NCI-H2029 treated with DMSO at 0.1 percent for 48 hours (cell line): ENCODE data around the gene ATM.
A peak's percentile ranks its signal among the peaks of the same experiment; 100 is the strongest.

Experiments used
- DNase-seq: peaks from one replicate; lab custom pipeline; 2025; lab: John Stamatoyannopoulos, UW

ATM gene

DNA sequence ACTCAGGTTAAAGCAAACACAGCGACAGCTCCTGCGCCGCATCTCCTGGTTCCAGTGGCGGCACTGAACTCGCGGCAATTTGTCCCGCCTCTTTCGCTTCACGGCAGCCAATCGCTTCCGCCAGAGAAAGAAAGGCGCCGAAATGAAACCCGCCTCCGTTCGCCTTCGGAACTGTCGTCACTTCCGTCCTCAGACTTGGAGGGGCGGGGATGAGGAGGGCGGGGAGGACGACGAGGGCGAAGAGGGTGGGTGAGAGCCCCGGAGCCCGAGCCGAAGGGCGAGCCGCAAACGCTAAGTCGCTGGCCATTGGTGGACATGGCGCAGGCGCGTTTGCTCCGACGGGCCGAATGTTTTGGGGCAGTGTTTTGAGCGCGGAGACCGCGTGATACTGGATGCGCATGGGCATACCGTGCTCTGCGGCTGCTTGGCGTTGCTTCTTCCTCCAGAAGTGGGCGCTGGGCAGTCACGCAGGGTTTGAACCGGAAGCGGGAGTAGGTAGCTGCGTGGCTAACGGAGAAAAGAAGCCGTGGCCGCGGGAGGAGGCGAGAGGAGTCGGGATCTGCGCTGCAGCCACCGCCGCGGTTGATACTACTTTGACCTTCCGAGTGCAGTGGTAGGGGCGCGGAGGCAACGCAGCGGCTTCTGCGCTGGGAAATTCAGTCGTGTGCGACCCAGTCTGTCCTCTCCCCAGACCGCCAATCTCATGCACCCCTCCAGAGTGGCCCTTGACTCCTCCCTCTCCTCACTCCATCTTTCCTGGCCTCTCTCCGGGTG lies at the start of gene ATM, which contains the start of gene NPAT:
ATM (plus strand) TSS at position 494 of the 774 bp plus-strand sequence. CDS start 4,558 bp downstream, outside the sequence.
NPAT (minus strand) TSS at position 65 of the 774 bp plus-strand sequence. CDS start 102 bp downstream, outside the sequence.
- peak; percentile 97 for DNase-seq

- DNase-seq: no peak
Measured at GRCh38 chr11:108177570-108177969, 45.3 kb upstream of the ATM start.

DNA sequence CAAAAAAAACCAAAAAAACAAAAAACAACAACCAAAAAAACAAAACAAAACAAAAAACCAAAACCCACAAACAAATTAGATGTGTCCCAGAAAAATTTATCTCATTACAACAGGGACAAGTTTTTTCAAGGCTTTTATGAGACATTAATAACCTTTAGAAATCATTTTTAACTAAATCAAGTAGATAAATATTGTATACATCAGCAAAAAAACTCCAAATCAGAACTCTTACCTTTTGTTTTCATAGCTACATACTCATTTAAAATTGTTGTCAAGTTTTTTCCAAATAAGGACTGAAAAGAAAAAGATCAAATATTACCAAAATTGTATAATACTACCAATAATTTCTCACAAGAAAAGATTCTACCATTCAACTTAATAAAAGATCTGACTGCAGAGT lies 29.1 kb upstream of the ATM start:
- no peak for DNase-seq

DNA sequence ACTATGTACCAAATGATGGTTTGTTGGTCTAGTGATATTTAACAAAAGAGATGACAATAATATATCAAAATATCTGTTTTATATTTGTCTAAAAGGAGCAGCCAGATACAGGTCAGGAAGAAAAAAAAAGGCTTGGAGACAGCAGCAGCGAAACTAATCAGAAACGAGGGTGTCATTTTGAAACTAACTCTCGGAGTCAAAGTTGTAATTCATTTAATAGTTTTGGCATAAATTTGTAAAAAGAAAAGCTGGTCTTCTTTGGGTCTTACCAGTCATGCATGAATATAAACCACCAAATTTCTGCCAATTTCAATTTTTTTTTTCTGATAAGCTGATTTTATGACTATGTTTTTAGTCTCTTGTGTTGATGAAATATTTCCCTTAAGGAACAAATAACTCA lies 26.0 kb upstream of the ATM start:
- DNase-seq: no peak

DNA sequence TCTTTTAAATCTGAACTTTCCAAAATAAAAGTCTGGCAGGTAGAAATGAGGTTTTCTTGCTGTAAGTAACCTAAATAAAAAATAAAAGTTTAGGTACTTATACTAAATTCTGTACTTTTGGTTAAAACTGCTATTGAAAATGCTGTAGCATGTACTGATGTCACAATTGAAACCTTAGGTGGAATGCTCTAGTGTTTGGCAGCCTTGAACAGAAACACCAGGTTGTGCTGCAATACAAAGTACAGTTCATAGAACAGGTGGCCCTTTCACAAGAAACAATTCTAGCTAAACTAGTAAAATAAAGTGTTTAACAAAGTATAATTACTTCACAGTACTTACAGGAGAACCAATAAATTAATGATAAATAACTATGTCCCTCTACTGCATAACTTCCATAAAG lies 25.5 kb upstream of the ATM start:
- DNase-seq: no peak

DNA sequence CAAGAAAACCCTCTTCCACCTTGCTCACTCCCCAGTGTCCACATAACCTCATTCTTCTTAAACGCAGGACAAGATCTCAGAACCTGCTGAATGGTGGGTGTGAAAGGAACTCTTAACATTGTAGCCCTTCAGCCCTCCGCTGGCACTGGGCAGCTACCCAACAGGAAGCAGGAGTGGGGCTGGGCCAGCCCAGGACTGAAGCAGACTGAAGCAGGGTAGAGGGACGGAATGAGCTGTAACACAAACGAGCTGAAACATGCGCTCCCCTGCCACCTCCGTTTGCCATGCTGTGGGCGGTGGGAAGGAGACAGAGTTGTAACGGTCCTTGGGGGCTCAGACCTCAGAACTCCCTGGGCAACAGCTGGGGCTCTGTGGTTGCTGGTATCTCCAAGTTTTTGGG lies 24.0 kb upstream of the ATM start:
- no peak for DNase-seq

GRCh38 chr11:108199446-108200321 lies 23.2 kb upstream of the ATM start:
- no peak for DNase-seq

DNA sequence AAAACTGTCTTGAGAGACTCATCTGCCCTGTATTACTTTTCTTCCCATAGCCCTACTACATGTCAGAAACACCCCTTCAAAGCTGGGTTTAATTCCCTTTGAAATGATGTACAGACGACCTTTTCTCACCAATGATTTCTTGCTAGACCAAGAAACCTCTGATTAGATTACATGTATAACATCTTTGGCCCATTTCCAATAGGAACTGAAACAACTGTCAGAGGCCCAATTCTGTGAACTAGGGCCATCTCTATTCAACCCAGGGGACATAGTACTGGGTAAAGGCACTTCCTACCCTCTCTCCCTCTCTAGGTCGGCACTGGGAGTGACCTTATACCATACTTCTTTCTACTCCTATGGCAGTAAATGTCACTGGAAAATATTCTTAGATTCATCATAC lies 19.8 kb upstream of the ATM start:
- DNase-seq: no peak

- DNase-seq: no peak
Measured at GRCh38 chr11:108204376-108204775, 18.5 kb upstream of the ATM start.

DNA sequence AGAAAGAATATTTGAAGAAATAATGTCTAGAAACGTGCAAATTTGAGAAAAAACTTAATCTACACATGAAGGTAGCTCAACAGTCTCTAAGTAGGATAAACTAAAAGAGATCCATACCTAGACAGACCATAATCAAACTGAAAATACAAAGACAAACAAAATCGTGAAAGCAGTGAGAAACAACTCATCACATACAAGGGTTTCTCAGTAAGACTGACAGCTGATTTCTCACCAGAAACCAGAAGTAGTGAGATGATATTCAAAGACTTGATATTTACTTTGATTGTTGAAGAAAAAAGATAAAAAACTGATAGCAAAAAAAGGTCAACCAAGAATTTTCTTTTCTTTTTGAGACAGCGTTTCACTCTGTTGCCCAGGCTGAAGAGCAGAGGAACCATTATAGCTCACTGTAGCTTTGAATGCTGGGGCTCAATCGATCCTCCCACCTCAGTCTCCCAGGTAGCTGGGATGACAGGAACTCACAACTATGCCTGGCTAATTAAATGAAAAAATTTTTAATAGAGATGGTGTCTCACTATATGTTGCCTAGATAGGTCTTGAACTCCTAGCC lies 17.9 kb upstream of the ATM start:
- no peak for DNase-seq

DNA sequence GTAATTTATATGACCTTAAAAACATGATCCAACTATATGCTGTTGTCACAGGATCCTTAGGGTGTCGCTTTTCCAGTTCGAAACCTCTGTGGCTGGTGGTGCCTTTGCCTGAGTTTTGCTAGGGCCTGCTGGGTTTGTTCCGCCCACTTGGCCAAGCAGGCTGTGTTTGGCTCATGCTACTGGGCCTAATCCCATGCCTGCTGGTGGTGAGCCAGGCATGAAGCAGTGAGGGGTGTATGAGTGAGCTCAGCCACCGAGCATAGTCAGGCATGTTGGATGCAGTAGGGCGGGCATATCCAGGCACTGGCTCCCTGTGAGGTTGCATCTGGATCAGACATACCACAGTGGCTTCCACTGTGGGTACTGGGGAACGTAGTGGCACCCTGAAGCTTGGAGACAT lies 16.7 kb upstream of the ATM start:
- no peak for DNase-seq

DNA sequence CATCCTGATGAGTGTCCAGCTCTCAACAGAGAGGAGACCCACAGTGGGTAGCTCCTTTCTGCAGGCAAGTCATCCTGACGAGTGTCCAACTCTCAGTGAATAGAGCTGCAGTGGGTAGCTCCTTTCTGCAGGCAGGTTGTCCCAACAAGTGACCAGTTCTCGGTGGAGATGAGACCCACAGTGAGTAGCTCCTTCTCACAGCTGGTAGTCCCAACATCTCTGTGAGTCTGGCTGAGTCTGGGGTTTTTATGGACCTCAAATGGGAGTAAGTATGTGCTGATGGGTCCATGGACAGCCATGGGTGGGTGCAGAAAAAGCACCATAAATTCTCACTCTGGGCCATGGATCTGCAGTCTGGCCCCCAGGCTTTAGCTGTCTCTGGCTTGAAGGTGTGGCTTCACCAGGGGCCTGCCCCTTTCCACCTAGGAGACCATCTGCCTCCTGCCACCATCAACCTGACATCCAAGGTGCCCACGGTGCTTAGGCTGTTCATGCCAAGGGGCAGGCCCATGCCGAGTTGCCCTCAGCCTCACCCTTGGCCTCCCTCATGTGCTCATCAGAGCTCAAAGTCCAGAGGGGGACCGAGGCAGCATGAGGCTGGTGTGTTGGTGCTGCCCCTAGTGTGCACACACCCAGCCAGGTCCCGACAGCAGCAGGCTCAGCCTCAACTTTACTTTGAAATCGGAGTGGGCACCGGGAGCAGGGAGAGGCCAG lies 15.7 kb upstream of the ATM start:
- DNase-seq: no peak

GRCh38 chr11:108207683-108208060 lies 15.2 kb upstream of the ATM start:
- DNase-seq: no peak

GRCh38 chr11:108210441-108210840 lies 12.4 kb upstream of the ATM start:
- DNase-seq: no peak

GRCh38 chr11:108213784-108214183 lies 9.1 kb upstream of the ATM start:
- no peak for DNase-seq

GRCh38 chr11:108216988-108217387 lies 5.9 kb upstream of the ATM start:
- no peak for DNase-seq

DNA sequence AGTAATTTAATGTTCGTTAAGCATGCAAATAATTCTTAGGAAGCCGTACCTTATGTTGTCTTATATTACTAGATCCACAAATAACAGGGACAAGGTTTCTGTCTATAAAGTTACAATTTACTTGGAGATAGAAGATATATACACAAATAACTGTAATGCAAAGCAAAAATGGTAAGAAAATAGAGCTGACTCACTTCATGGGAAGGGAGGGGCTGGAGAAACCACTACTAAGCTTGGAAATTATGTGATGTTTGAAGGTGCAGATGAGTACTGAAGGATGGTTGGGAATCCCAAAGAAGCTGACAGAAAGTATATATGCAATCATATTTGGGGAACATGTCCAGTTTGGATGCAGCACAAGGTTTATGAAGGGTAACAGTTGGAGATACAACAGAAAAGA lies 4.4 kb upstream of the ATM start:
- DNase-seq: no peak

GRCh38 chr11:108218912-108219783 lies 3.7 kb upstream of the ATM start:
- no peak for DNase-seq

- no peak for DNase-seq
Measured at GRCh38 chr11:108220721-108221336, 2.0 kb upstream of the ATM start.

GRCh38 chr11:108221371-108221770 lies 1.5 kb upstream of the ATM start:
- no peak for DNase-seq
